GM19023 (cell line): Measurements from ENCODE around the gene PFKP.
A peak's percentile ranks its signal among the peaks of the same experiment; 100 is the strongest.

Experiments
- ATAC-seq: cut with Tn5 transposase; IDR thresholded peaks from one replicate; pipeline ENCODE4 v1.9.1; 2021; ENCODE audit warnings: mild to moderate bottlenecking, moderate library complexity; ENCODE audit not compliant: unreplicated experiment

PFKP gene

GRCh38 chr10:3068968-3069737 lies 1.8 kb downstream of the PFKP start:
- peak; percentile 25 for ATAC-seq

- no peak for ATAC-seq
These were observed 2.5 kb downstream of the PFKP start for GRCh38 chr10:3069876-3070275.

- ATAC-seq, result no peak
These were observed 4.3 kb downstream of the PFKP start for GRCh38 chr10:3071405-3072198.

- ATAC-seq, result no peak
These were observed 5.5 kb downstream of the PFKP start for GRCh38 chr10:3072641-3073360.

- no peak for ATAC-seq
These were observed 6.9 kb downstream of the PFKP start for GRCh38 chr10:3074145-3074665.

GRCh38 chr10:3074985-3075600 lies 7.7 kb downstream of the PFKP start:
- no peak for ATAC-seq

GRCh38 chr10:3076138-3076537 lies 8.8 kb downstream of the PFKP start:
- ATAC-seq, result no peak

GRCh38 chr10:3077509-3077908 lies 10.2 kb downstream of the PFKP start:
- ATAC-seq, result no peak

GRCh38 chr10:3077940-3078630 lies 10.7 kb downstream of the PFKP start:
- no peak for ATAC-seq

GRCh38 chr10:3081383-3081981 lies 14.1 kb downstream of the PFKP start:
- ATAC-seq, result no peak

GRCh38 chr10:3082290-3082689 lies 14.9 kb downstream of the PFKP start:
- no peak for ATAC-seq

GRCh38 chr10:3085785-3086567 lies 18.6 kb downstream of the PFKP start:
- no peak for ATAC-seq

GRCh38 chr10:3090388-3090787 lies 23.0 kb downstream of the PFKP start:
- ATAC-seq, result no peak

GRCh38 chr10:3090914-3091787 lies 23.8 kb downstream of the PFKP start:
- ATAC-seq, result no peak

- ATAC-seq, result no peak
These were observed 24.6 kb downstream of the PFKP start for GRCh38 chr10:3091921-3092320.

- ATAC-seq, result no peak
These were observed 26.6 kb downstream of the PFKP start for GRCh38 chr10:3093996-3094395.

GRCh38 chr10:3094609-3095036 lies 27.3 kb downstream of the PFKP start:
- ATAC-seq, result no peak
